Prostate gland (tissue), 2 donors: Measurements from ENCODE around the gene TCL1A. TPM values are rescaled to one million over a fixed set of nuclear protein-coding genes. Genes with fewer than 3 reads are reported as not detected.

ENCODE experiments used
- DNase-seq: peaks from one replicate; pipeline ENCODE4 v3.0.0-alpha.2; 2019; ENCODE audit warnings: low spot score
- H3K27ac ChIP-seq, 2 donors: fragments of 200-600 bp; sonication (generic); 2 replicates each; pipeline ENCODE4 v1.5.1; 2017 to 2019
- H3K27me3 ChIP-seq: fragments of 200-600 bp; sonication (generic); replicated peaks from 2 replicates; pipeline ENCODE4 v1.5.1; 2019; ENCODE audit not compliant: insufficient read depth
- H3K36me3 ChIP-seq, 2 donors: fragments of 200-600 bp; sonication (generic); 1 replicate in 1 of 2; 2 replicates in 1 of 2; pipeline versions ENCODE4 v1.5.1 to v1.8.1; 2017 to 2019
- H3K4me1 ChIP-seq: fragments of 200-600 bp; sonication (generic); replicated peaks from 2 replicates; pipeline ENCODE4 v1.5.1; 2019
- H3K4me3 ChIP-seq, 2 donors: fragments of 200-600 bp; sonication (generic); 2 replicates each; pipeline ENCODE4 v1.5.1; 2017 to 2019
- H3K9me3 ChIP-seq: fragments of 200-600 bp; sonication (generic); 2 replicates; pipeline ENCODE4 v1.5.1; 2017
- CTCF ChIP-seq, 4 experiments: fragments of 200-600 bp in 2 of 4; fragments of 450-650 bp in 2 of 4; sonication (generic) in 2 of 4; IDR thresholded peaks; 1 replicate in 3 of 4; 2 replicates in 1 of 4; pipeline ENCODE4 v1.5.1; 2016 to 2019; ENCODE audit warnings: antibody characterized with exemption in 4 of 4, mild to moderate bottlenecking in 2 of 4, moderate library complexity in 2 of 4
- POLR2A ChIP-seq: fragments of 450-650 bp; IDR thresholded peaks from one replicate; pipeline ENCODE4 v1.6.1; 2016; ENCODE audit warnings: antibody characterized with exemption, mild to moderate bottlenecking
- POLR2AphosphoS5 ChIP-seq: sonication (generic); formaldehyde crosslinking; IDR thresholded peaks from one replicate; pipeline ENCODE4 v1.6.1; 2017; ENCODE audit warnings: antibody characterized with exemption
- WGBS: methylation state at CpG from one replicate; pipeline ENCODE4 v1.1.5; 2018; 5-methylcytosine and 5-hydroxymethylcytosine counted together
- intact Hi-C: fragments of 100-400 bp; cut with DNase I; formaldehyde crosslinking; loops from one replicate; pipeline ENCODE4 v1.14.2; 2022
- small RNA-seq, 2 donors: library from RNA; depleted of rRNA; stranded (forward); fragments of <200 nt; gene quantifications; one replicate each; pipeline ENCODE3, GENCODE V24; 2016
- total RNA-seq, 2 donors: library from RNA; depleted of rRNA; stranded (reverse); fragments of >200 nt; gene quantifications; one replicate each; pipeline ENCODE4 v1.1.0, GENCODE V29; 2016

The TCL1A gene
- total RNA-seq, 2 donors from 2014 or later = 9.7 TPM; not detected in 1

GRCh38 chr14:95660651-95661515 lies 53.0 kb downstream of the TCL1A start:
- Histone ChIP-seq H3K36me3 (no peaks in the 10 kb centered on the region), H3K4me3 (no peak overlapping the region), H3K27ac (no peak overlapping the region), H3K4me1 (no peaks in the 10 kb centered on the region), H3K9me3 (no peaks in the 10 kb centered on the region), H3K27me3 (peaks cover 4% of the 10 kb centered on the region)
- 32% methylated on average over 13 of the region's 13 CpGs for WGBS
- no peak for DNase-seq
- TF ChIP-seq CTCF (IDR thresholded peaks at IDR 0.05) (no peak), POLR2AphosphoS5 (no peak), POLR2A (no peak)
- intact Hi-C loops = no loop called here

- Histone ChIP-seq H3K36me3 (no peaks in the 10 kb centered on the region), H3K27me3 (peaks cover 4% of the 10 kb centered on the region), H3K27ac (no peak overlapping the region), H3K9me3 (no peaks in the 10 kb centered on the region), H3K4me3 (no peak overlapping the region), H3K4me1 (no peaks in the 10 kb centered on the region)
- TF ChIP-seq POLR2AphosphoS5 (no peak), POLR2A (no peak)
- WGBS = 25% methylated on average over 5 of the region's 5 CpGs
- intact Hi-C loops = no loop called here
- DNase-seq = no peak
Measured at GRCh38 chr14:95659990-95660385, 53.9 kb downstream of the TCL1A start.

Small RNA genes within 50 kb of the gene (small RNA-seq; reads per million reads assigned to genes)
- 0 reads per million in 2 donors for gene RF02193

Other genes starting within 250 kb of the TCL1A start
- 10 to 100 TPM in 1 of 2 donors, 1 to 10 TPM in 1; 3.4 to 29.5 TPM for gene SYNE3, start 197.5 kb downstream of the TCL1A start, total RNA-seq
- 10 to 100 TPM; 56.2 to 93.0 TPM for gene GLRX5, start 179.1 kb downstream of the TCL1A start, total RNA-seq
- 1 to 10 TPM in 1 of 2 donors, not detected in 1; 1.4 TPM for gene TCL1B, start 27.7 kb downstream of the TCL1A start, total RNA-seq
- gene TUNAR, start 162.7 kb upstream of the TCL1A start, total RNA-seq = 1 to 10 TPM in 1 of 2 donors, not detected in 1; 1.9 TPM